Activated gamma-delta T cell (primary cell): ENCODE results near the gene RIMS3.
"Not testable (repeated sequence)": the region's sequence is repeated elsewhere in the genome, so short reads cannot be mapped to it uniquely, and the experiment has no call there.

ENCODE experiments used
- DNase-seq: peaks from one replicate; lab custom pipeline; 2025; lab: John Stamatoyannopoulos, UW

RIMS3 gene

GRCh38 chr1:40593449-40594186 is 71.9 kb downstream of the RIMS3 start:
- DNase-seq: no peak

- DNase-seq: no peak
These were observed 73.2 kb downstream of the RIMS3 start for GRCh38 chr1:40592107-40592803.

GRCh38 chr1:40588586-40588985 is 76.9 kb downstream of the RIMS3 start:
- DNase-seq: no peak

- no peak for DNase-seq
These were observed 81.5 kb downstream of the RIMS3 start for GRCh38 chr1:40583980-40584379.

- no peak for DNase-seq
These were observed 83.4 kb downstream of the RIMS3 start for GRCh38 chr1:40582116-40582515.

GRCh38 chr1:40575336-40575735 is 90.1 kb downstream of the RIMS3 start:
- DNase-seq: no peak

GRCh38 chr1:40574805-40575204 is 90.7 kb downstream of the RIMS3 start:
- DNase-seq: not testable (repeated sequence)
